HG03097 (cell line): ENCODE data around the gene ZNF581.

Experiments
- ATAC-seq: cut with Tn5 transposase; IDR thresholded peaks from one replicate; pipeline ENCODE4 v1.9.1; 2021; ENCODE audit not compliant: unreplicated experiment, low FRiP score

The ZNF581 gene

GRCh38 chr19:55690769-55691545, 47.5 kb downstream of the ZNF581 start:
- ATAC-seq = no peak

- ATAC-seq = no peak
These were observed 48.4 kb downstream of the ZNF581 start for GRCh38 chr19:55691561-55692481.

DNA sequence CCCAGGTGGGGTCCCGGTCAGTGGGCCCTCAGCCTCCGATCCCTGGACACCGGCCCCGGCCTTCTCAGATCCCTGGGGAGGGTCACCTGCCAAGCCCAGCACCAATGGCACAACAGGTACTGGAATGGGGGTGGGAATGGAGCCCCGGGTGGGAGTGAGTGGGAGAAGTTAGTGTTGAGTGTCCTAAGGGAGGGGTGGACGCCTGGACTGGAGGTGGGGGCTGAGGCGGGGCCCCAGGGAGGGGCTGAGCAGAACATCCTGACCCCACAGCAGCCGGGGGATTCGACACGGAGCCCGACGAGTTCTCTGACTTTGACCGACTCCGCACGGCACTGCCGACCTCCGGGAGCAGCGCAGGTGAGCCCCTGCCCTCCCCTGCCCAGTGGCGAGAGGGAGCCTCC, 49.2 kb downstream of the ZNF581 start:
- no peak for ATAC-seq

- ATAC-seq = no peak
These were observed 50.0 kb downstream of the ZNF581 start for GRCh38 chr19:55693336-55693974.

- ATAC-seq = no peak
These were observed 50.8 kb downstream of the ZNF581 start for GRCh38 chr19:55694241-55694655.

GRCh38 chr19:55694656-55695491, 51.4 kb downstream of the ZNF581 start:
- no peak for ATAC-seq
